ENCODE results near the gene OR5H1.

The OR5H1 gene

DNA sequence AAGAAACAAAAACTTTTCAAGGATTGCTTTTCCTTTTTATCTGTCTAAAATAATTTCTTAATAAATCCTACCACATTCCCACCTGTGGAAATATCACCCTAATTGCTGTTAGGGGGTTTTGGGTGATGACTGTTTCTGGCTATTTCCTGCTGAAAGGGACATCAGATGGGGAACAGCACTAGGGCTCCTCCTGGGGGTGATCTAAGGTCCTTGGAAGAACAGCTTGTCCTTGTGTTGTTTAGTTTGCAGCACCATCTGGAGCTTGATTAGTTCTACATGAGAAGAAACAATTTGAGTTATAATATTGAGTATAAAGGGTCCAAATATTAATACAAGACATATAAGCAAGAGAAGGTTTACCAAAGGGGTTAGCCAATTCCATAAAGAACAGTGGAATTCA lies 54.7 kb downstream of the OR5H1 start:
- no peak overlapping the region for H3K27ac ChIP-seq
- DNase-seq (ENCODE audit: low read depth, low spot score), result no peak
